ENCODE results near the gene ZNF316. TPM values are rescaled to one million over a fixed set of nuclear protein-coding genes. Genes with fewer than 3 reads are reported as not detected.

The ZNF316 gene
- total and polyA plus RNA-seq, 2 experiments from 2014 or later, result 1.1 to 17.4 TPM

GRCh38 chr7:6656413-6656812, 19.3 kb downstream of the ZNF316 start:
- ATAC-seq (no peak), DNase-seq (ENCODE audit: low spot score) (no peak)
- no peak overlapping the region for H3K4me2 ChIP-seq
- no peaks in the 10 kb centered on the region; the same call in 2 of the 3 replicates for H3K9me3 Mint-ChIP-seq
- no peaks in the 10 kb centered on the region for H3F3A ChIP-seq (replicated peaks; ENCODE audit: low read depth)
- H2AFZ ChIP-seq, result no peak overlapping the region
- peaks cover 7% of the 10 kb centered on the region; the same call in 1 of the 2 replicates for H3K4me1 ChIP-seq (ENCODE audit: insufficient read depth)
- no peak for TF ChIP-seq CREB1 (CRISPR knock-in tag; IDR thresholded peaks at IDR 0.05; ENCODE audit: low read depth)
- TF ChIP-seq EZH2phosphoT487 (IDR thresholded peaks at IDR 0.05; ENCODE audit: unreplicated experiment), result no peak
- no peak for TF ChIP-seq ZNF114 (CRISPR knock-in tag; IDR thresholded peaks at IDR 0.05)
- no peak for TF ChIP-seq ZNF331 (CRISPR knock-in tag; IDR thresholded peaks at IDR 0.05; ENCODE audit: low read depth)
- no peak for TF ChIP-seq NANOG (IDR thresholded peaks at IDR 0.05; ENCODE audit: borderline replicate concordance)
- TF ChIP-seq CTCF (conservative IDR thresholded peaks at IDR 0.05; ENCODE audit: low read depth in 2 of 2), result no peak
- TF ChIP-seq STAT1 (IDR thresholded peaks at IDR 0.05; ENCODE audit: unreplicated experiment), result no peak
- TF ChIP-seq POLR2AphosphoS5 (IDR thresholded peaks at IDR 0.05; ENCODE audit: low read depth), result no peak
- TF ChIP-seq REST (IDR thresholded peaks at IDR 0.05; ENCODE audit: unreplicated experiment), result no peak
- no peak for TF ChIP-seq ETS1 (IDR thresholded peaks at IDR 0.05)
- TF ChIP-seq EZH2 (IDR thresholded peaks at IDR 0.05; ENCODE audit: low read depth, unreplicated experiment), result no peak
- TF ChIP-seq JUNB (IDR thresholded peaks at IDR 0.05; ENCODE audit: unreplicated experiment), result no peak
- no peak for TF ChIP-seq ZNF462 (CRISPR knock-in tag; IDR thresholded peaks at IDR 0.05)
- H4K20me1 ChIP-seq (replicated peaks; ENCODE audit: insufficient read depth), result no peaks in the 10 kb centered on the region
- H3K27ac ChIP-seq (ENCODE audit: low read depth), result no peak overlapping the region
- H3K27me3 ChIP-seq (ENCODE audit: insufficient read depth), result no peaks in the 10 kb centered on the region
- H3K27me3 Mint-ChIP-seq (ENCODE audit: insufficient read depth, low read depth, poor library complexity), result peaks cover 9% of the 10 kb centered on the region
- no peak overlapping the region for H3K4me3 Mint-ChIP-seq
- peaks cover 17% of the 10 kb centered on the region for H3K36me3 Mint-ChIP-seq (ENCODE audit: low read depth)
- no peaks in the 10 kb centered on the region for H3K36me3 ChIP-seq (ENCODE audit: insufficient read depth)
- peaks cover 13% of the 10 kb centered on the region for H3K4me1 Mint-ChIP-seq
- H3K27ac Mint-ChIP-seq, result no peak overlapping the region
- no peak overlapping the region for H3K4me3 ChIP-seq
- H3K79me2 ChIP-seq (replicated peaks; ENCODE audit: insufficient read depth), result no peaks in the 10 kb centered on the region
- H3K9me2 ChIP-seq (ENCODE audit: insufficient read depth), result no peaks in the 10 kb centered on the region

Measured in GM23338 (cell line).